Measurements from ENCODE around the gene EFNA3. TPM values are rescaled to one million over a fixed set of nuclear protein-coding genes. Genes with fewer than 3 reads are reported as not detected.

Gene EFNA3
- total RNA-seq, 2 donors from 2014 or later: 1.1 to 1.4 TPM

DNA sequence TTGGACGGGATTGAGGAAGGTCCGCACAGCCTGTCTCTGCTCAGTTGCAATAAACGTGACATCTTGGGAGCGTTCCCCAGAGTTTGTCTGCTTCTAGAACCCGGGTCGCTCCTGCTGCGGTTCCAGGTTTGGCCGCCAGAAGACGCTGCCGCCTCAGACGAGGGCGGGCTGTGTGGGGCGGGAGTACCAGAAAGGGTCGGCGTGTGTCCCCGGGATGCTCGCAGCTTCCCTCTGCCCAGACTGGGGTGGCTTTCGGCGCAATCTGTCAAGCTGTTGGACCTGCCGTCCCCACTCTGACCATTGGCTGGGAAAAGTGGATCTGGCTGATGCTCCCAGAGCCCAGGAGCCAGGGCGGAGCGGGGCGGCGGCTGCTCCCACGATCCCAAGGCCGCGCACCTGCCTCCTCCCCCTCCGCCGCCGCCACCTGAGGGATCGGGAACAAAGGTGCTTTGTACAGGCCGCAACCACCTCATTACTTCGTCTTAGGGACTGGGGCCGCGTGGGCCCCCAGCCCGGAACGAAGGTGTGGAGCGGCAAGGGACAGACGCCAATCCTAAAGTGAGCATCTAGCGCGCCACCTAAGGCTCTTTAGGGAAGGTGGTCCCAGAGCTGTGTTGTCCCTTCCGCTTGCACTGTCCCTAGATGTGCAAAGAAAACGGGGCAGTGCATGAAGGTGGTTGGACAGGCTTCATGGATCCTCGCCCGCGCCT, 15.8 kb upstream of the EFNA3 start:
- ATAC-seq (peak; percentile 38 to 46), DNase-seq (no peak)
- intact Hi-C loops (cut with DNase I): loop anchor here in 1 of 2 donors (5.0 kb wide), 2 partner anchors 101 to 151 kb away; partner anchors contain the start of gene PYGO2

DNA sequence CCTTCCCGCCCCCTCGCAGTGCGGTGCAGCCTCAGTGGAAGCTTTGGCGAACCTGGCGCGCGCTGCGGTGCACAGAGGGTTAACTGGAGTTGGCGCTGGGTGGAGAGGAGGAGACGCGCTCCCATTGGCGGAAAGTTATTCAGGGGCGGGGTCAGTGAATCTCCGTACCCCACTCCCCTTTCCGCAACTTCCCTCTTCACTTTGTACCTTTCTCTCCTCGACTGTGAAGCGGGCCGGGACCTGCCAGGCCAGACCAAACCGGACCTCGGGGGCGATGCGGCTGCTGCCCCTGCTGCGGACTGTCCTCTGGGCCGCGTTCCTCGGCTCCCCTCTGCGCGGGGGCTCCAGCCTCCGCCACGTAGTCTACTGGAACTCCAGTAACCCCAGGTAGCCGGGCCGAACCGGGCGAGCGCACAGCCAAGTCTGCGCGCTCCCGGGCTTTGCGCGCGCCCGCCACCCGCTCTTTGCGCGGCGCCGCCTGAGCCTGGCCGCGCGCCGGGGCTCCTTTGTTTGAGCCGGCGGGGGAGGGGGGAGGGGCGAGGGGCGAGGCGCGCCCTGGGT, 15.0 kb upstream of the EFNA3 start, which contains the start of gene EFNA4:
Gene EFNA4, plus strand, starts transcription at position 191 of the 561 bp plus-strand sequence. Its CDS starts 84 bp downstream, at position 275.
- intact Hi-C loops (cut with DNase I): loop anchor here in 1 of 2 donors (5.0 kb wide), 2 partner anchors 101 to 151 kb away; partner anchors contain the start of gene PYGO2
- ATAC-seq (peak; percentile 92), DNase-seq (peak; percentile 85)

DNA sequence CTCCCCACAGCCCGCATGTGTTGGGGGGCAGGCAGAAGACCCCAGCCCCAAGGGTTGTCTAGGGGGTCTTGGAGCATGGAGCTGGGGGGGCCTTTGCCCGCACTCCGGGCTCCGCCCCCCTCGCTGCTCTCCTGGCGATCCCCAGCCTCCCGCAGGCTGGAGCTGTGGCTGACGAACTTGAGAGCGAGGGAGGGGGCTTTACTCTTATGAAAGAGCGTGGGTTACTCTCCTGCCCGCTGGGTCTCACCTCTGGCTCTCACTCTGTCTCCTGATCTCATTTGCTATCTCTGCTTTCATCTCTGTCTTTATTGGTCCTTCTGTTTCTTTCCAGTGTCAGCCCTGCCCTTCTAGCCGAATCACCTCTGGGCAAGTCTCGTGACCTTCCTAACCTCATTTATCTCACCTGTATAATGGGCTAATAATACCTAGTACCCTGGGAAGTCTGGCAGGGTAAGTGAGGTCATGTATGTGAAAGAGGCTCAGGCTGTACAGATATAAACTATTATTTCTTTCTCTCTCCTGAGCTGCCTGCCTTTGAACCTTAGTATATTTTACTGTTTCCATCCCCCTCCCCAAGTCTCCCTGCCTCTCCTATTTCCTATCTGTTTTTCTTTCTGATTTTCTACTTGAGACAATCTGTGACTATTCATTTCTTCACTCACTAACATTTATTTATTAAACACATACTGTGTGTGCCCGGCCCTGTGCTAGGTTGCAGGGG, 14.4 kb upstream of the EFNA3 start:
- intact Hi-C loops (cut with DNase I): loop anchor here in 1 of 2 donors (5.0 kb wide), 2 partner anchors 102 to 152 kb away; partner anchors contain the start of gene PYGO2
- no peak for DNase-seq
- ATAC-seq: peak; percentile 22 to 26

DNA sequence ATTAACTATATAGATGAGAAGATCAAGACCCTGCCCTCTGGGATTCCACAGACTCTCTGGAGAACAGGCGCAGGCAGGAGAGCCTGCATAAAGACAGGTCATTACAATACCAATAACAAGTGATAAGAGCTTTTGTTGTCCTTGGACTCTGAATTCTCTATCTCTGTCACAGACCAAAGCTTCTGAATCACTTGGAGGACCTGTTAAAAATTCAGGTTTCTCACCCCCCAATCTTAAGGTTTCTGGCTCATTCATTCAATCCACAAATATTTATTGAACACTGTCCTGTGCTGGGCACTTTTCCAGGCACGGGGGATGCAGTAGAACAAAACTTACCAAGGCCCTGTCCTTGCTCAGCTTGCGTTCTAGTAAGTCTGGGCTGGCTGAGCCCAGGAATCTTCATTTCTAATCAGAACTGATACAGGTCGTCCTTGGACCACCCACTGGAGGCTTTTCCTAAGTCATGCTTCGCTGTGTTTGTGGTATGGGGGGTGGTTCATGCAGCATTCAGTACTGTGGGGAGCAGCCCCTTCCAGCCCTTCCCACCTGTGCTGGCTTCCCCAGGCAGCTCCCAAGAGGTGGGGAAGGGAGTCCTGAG, 13.7 kb upstream of the EFNA3 start:
- DNase-seq: no peak
- intact Hi-C loops (cut with DNase I): loop anchor here in 1 of 2 donors (5.0 kb wide), 2 partner anchors 103 to 153 kb away; partner anchors contain the start of gene PYGO2
- ATAC-seq: no peak

DNA sequence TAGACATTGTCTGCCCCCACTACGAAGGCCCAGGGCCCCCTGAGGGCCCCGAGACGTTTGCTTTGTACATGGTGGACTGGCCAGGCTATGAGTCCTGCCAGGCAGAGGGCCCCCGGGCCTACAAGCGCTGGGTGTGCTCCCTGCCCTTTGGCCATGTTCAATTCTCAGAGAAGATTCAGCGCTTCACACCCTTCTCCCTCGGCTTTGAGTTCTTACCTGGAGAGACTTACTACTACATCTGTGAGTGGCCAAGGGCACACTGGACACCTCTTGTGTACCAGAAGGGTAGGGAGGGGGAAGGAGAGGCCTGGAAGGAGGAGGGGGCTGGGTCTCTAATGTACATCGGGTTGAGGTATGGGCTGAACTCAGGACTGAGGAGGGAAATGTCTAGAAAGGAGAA, 11.9 kb upstream of the EFNA3 start:
- ATAC-seq (no peak), DNase-seq (no peak)
- intact Hi-C loops (cut with DNase I): no loop called here

DNA sequence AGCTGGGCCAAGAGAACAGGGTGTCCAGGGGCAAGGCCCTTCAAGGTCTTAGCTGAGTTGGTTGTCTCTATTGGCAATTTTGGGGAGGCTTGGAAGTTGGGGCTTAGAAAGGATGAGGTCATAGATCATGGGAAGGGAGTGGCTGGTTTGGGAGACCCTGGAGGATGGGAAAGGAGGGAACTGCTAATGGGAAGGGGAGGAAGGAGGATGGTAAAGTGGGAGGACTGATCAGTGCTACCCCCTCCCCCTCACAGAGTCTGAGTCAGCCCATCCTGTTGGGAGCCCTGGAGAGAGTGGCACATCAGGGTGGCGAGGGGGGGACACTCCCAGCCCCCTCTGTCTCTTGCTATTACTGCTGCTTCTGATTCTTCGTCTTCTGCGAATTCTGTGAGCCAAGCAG, 10.0 kb upstream of the EFNA3 start:
- ATAC-seq (no peak), DNase-seq (no peak)
- intact Hi-C loops (cut with DNase I): no loop called here

DNA sequence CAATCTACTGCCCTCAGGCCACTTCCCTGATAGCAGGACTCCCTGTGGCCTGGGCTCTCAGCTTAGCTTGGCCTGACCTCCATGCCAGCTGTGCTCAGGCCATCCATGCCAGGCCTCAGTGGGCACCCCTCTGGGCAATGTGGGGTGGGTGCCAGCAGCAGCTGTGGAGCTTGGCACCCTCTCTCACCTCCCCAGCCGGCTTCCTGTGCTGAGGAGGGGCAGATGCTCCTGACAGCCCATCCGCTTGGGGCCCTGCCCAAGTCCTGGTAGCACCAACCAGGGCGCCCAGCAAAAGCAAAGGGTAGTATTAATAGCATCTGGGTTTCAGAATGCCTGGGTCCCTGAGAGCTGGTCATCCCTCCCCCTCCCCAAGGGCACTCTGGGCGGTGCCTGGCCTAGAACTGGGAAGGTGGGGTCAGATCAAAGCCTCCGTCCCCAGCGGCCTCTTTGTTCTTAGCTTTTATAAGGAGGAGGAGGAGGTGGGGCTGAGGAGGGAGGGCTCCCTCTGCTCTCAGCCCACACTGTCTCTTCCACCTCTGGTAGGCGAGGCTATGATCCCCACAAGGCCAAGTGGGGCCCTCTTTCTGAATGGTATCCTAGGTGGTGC, 9.0 kb upstream of the EFNA3 start:
- no peak for DNase-seq
- intact Hi-C loops (cut with DNase I): no loop called here

DNA sequence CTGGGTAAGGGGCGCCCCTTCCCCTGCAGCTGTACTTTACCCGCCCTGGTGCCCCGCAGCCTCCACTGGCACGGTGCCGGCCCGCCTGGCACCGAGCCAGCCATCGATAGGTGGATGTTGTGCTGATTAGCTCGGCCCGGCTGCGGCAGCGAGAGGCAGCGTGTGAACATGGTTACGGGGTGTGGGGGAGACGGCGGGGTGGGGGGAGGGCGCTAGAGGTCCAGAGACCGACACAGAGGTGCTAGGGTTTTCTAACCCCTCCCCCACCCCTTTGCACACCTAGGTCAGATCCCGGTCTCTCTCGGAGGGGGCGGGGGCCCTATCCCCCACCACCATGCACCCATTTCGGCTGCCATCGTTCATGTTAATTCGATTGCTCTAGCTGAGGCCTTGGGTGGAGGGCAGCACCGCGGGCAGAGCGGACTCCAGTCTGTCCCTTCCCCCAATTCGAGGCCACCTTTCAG, 8.4 kb upstream of the EFNA3 start:
- intact Hi-C loops (cut with DNase I): no loop called here
- ATAC-seq (peak in 1 of 2 donors; percentile 2), DNase-seq (no peak)

More for the DNA sequence above, 9.0 kb upstream of the EFNA3 start:
- ATAC-seq: no peak

DNA sequence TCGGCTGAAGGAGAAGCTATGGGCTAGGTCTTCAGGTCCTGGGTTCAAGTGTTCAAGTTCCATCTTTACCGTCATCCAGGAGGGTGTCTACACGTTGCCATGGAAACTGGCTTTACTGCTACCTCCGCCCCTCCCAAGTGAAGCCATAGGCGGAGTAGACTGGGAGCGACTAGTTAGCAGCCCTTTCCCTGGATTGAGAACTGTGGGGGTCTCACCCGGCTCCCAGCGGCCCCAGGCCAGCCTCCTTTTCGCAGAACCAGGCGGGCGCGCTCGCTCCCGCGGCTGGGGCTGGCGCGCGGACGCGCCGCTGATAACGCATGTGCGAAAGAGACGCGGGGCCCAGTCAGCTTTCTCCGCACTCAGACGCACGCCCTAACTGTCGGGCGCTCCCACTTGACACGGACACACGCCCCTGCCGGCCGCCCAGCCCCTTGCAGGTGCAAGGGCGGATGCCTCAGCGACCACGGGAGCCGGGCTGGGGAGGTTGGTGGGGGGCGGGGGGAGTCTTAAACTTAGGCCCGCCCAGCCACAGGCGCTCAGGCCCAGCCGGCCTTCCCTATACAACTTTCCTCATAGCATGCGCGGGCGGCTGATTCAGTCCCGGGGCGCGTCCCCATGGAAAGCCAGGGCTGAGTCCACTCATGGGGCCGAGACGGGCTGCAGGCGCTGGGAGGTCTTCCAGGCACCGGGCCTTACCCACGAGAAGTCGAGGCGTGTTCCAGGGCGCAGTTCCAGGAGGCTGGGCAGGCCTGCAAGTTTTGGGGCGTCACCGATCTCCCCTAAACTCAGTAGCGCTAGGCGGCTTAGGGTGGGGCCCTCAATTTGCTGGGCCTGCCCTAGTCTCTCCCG, 7.7 kb upstream of the EFNA3 start:
- peak; percentile 83 for DNase-seq
- intact Hi-C loops (cut with DNase I): no loop called here
- peak; percentile 89 to 92 for ATAC-seq

DNA sequence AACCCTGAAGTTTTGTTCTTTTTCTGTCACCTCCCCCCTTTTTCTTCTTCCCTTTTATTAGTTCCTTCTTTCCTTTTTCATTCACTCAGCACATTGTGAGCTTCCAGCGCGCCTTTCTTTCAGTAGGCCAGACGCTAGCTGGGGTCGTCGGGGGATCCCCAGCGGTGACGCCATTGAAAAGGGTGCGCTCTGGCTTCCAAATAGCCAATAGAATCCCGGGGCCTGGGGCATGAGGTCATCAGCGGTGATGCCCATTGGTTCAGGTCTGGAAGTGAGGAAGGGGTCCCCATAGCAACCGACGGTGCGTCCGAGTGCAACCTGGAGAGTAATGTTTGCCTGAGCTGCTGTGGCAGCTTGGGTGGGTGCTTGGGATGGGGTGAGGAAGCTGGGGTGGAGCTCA, 6.9 kb upstream of the EFNA3 start:
- no peak for DNase-seq
- ATAC-seq: no peak
- intact Hi-C loops (cut with DNase I): no loop called here

DNA sequence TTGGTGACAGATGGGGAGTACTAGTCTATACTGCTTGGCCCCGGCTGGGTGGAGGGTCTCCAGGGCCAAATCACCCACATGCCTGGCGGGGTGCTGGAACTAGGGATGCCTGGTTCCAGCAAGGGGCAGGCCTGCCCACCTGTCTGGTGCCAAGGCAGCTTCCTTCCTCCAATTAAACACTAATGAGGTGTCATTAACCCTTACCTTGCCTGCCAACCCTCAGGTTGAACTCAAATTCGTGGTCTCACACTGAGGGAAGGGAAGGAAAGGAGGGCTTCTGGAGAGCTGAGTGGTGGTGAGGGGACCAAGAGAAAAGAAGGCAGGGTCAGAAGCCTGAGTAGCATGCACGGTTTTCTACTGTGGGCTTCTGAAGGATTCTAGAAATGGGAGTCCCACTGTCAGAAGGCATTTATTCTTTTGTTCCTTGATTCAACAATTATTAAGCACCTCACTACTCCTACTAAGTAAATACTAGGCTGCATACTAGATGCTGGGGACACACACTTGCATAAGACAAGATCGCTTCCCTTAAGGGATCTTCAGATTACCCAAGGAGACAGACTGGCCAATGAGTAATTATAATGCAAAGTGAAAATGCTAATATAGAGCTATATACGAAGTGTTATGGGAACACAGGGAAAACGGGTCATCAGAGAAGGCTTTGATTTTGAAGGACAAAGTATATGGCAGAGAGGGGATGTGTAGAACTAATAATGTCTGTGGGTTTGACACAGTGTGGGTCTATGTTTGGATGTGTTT, 5.9 kb upstream of the EFNA3 start:
- intact Hi-C loops (cut with DNase I): no loop called here
- DNase-seq (no peak), ATAC-seq (no peak)

DNA sequence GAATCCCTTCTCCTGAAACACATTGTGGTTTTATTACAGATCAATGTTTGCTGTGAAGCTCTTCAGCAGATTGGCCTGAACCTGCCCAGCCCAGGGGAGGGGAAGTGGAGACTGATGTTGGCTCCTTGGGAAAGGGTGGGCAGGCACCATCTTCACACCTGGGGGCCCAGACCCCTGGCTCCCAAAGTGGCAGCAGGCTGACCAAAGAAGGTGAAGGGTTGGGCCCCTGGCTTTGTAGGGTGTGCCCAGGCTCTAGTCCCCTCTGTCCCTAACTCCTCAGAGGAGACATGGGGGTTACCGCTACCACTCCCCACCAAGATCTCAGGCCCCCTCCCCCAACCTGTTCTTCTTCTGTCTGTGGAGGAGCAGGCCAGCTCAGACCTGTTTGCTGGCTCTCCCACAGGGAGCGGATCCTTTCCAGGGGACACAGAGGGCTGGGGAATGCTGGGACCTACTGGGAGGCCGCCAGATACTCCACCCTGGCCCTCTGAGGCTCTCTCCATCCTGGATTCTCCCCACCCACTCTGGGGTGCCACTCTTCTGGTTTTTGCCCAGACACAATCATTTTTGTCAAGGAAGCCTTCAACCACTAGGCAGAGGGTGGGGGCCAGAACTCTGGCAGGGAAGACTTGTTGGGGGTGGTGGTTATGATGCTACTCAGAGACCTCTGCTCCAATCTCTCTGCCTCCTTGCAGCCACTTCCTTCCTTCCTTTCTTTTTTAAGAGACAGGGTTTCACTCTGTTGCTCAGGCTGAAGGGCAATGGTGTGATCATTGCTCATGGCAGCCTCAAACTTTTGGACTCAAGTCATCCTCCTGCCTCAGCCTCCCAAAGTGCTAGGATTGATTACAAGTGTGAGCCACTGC, 5.0 kb upstream of the EFNA3 start:
- DNase-seq: no peak
- intact Hi-C loops (cut with DNase I): no loop called here
- ATAC-seq: no peak

DNA sequence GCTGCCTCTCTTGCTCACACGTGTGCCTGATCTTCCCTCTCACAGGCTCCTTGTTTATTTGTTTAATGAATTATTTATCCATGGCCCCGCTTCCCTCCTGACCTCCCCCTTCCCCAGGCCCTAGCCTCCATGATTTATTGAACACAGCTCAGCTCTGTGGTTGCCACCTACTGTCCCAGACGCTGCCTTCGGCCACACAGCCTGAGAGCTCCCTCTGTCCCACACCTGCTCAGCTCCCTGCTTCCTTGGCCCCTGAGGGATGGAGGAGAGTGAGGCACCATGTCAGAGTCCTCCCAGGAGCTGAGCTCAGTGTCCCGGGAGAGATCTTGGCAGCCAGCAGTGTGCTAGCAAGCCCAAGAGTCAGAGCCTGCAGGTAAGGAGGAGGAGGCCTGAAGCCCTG, 3.1 kb upstream of the EFNA3 start:
- DNase-seq: no peak

DNA sequence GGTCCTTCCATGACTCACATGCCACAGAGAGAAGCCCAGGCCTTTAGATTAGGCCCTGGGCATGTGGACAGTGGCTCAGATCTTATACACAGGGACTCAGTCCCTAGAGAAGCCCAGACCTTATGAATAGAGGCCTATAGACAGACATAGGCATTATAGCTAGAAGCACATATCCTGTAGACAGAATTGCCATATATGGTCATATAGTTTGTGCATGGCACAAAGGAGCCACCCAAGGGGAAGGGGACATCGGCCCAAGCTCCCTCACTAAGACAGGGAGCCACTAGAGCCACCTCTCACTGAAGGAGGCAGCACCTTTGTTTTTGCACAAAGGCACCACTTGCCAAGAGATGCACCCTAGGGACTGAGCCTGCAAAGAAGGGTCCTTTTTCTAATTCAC, 2.3 kb upstream of the EFNA3 start:
- intact Hi-C loops (cut with DNase I): no loop called here
- no peak for ATAC-seq
- no peak for DNase-seq

More for the DNA sequence above, 3.1 kb upstream of the EFNA3 start:
- ATAC-seq: no peak
- intact Hi-C loops (cut with DNase I): no loop called here

DNA sequence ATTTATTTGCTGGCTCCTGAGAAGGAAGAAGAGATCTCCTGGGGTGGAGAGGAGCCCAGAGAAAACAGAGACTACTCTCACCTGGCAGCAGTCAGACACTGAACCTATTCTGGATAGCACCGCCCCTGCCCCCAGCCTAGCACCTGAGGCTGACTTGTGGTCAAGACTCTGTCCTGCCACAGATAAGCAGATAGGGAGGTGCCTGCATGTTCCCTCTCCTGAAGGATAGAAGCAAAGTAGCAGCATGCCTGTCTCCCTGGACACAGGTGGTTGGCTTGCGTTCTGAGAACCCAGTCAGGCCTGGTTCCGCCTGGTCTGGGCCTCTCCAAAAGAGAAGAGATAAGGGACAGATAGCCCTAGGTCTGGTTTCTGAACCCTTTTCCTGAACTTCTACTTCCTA, 1.3 kb upstream of the EFNA3 start:
- ATAC-seq (no peak), DNase-seq (no peak)
- intact Hi-C loops (cut with DNase I): no loop called here

DNA sequence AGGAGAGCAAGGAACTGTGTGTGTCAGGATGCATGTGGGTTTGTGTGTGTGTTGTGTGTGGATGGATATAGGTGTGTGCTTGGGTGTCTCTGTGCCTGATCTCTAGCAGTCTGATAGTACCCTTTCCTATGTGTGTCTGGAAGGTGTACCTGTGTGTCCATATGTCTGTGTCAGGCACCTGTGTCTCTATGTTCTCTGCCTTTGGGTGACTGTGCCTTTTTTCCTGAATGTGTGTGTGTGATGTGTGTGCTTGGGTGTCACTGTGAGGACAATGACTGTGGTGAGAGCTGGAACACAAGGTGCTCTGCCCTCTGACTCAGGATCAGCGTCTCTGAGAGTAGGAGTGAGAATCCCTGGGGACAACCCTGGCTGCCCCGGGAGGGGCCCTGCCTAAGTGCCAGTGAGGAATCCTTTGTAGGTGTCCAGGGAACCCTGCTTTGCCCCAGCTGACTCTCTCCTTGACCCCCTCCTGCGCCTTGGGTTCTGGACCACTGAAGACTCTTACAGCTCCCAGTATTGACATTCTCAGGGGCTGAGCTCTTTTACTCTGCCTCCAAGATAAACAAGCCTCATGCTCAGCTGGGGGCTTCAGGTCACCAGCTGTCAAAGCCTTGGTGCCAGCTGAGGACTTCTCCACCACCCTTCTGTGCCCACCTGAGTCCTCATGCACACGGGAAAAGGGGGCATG, 735 bp upstream of the EFNA3 start:
- intact Hi-C loops (cut with DNase I): no loop called here
- no peak for ATAC-seq
- no peak for DNase-seq

All from left cardiac atrium (tissue), 4 donors.